Bone marrow (tissue), 2 donors: ENCODE measurements around the gene ABCC1.

ENCODE experiments used
- DNase-seq, 2 donors: peaks; one replicate each; lab custom pipeline; 2025; lab: John Stamatoyannopoulos, UW

The ABCC1 gene

DNA sequence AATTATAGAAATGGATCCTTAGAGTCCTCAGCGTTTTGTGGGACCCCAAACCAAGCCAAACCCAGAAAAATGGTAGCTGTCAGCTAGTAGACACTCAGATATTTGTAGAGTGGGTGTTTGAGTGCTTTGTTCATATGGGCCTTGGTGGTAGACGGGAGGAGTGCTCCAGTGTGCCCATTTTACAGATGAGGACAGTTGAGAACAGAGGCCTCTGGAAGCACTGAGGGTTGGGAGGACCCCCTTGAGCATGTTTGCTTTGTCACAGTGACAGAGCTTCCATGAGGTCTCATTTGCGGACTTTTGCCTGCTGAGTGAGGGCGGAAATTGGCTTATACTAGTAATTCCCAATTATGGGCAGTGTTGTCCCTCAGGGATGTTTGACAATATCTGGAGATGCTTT, 162.2 kb downstream of the ABCC1 start:
- DNase-seq: no peak

GRCh38 chr16:16112450-16113053, 163.1 kb downstream of the ABCC1 start:
- DNase-seq: no peak

GRCh38 chr16:16113076-16113475, 163.7 kb downstream of the ABCC1 start:
- no peak for DNase-seq

DNA sequence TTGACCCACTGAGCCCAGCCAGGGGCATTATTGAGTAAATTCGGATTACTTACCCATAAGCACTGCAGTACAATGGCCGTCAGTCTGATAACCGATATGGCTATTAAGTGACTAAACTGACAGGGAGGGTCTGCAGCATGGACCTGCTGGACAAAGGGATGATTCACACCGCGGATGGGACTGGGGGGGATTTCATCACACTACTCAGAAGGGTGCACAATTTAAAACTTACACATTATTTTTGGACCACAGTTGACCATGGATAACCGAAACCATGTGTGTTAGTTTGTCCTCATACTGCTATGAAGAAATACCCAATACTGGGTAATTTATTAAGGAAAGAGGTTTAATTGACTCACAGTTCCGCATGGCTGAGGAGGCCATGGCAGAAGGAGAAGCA, 167.4 kb downstream of the ABCC1 start:
- DNase-seq: no peak

GRCh38 chr16:16118337-16118736, 168.9 kb downstream of the ABCC1 start:
- DNase-seq: no peak

GRCh38 chr16:16120044-16120381, 170.6 kb downstream of the ABCC1 start:
- DNase-seq: no peak

DNA sequence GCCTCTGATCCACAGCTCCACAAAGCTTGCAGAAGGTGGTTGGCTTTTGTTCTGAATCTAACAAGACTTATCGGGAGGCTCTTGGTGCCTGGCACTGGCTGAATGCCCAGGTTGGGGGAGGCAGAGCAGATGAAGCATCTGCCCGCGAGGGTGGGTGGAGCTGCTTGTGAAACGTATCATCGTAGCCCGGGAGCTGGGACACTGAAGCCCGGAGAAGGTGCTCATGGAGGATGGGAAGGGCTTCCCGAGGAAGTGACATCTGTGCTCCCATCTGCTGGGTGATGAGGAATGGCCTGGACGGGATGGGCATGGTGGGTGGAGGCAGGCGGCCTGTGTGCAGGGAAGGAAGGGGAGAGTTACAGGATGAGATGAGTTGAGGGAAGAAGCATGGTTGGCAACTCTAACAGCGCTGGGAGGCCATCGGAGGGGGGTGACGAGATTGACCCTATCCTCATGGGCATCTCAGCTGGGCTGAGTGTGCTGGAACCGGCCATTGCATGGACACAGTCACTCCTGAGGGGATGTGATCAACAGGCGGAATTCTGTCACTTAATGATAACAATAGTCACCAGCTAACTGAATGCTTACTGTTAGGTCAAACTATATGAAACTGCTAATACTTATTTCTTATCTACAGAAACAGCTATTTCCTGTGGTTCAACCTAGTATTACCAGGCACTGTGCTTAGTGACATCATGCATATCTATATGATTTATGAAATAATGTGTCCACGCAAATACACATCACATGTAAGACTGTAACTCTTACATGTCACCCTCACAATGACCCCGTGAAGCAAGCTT, 171.2 kb downstream of the ABCC1 start:
- DNase-seq: peak in 1 of 2 donors; percentile 51

GRCh38 chr16:16121185-16121727, 171.8 kb downstream of the ABCC1 start:
- no peak for DNase-seq

GRCh38 chr16:16122264-16122663, 172.8 kb downstream of the ABCC1 start:
- DNase-seq: no peak

DNA sequence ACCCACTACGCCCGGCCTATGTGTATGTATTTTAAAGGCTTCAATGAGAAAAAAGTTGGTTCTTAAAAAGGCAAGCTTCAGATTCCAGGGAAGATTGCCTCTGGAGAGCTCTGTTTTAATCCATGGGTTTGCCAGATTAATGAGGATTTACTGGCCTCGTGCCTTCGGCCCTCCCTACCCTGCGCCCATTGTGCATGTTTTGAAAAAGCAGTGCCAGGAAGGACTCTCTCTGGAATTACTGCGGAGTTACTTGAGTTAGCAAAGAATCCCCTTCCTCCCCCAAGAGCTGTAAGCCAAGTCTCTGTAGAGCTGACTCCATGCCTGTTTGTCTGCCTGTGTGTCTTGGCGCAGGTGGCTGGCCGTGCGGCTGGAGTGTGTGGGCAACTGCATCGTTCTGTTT, 175.0 kb downstream of the ABCC1 start:
- no peak for DNase-seq

DNA sequence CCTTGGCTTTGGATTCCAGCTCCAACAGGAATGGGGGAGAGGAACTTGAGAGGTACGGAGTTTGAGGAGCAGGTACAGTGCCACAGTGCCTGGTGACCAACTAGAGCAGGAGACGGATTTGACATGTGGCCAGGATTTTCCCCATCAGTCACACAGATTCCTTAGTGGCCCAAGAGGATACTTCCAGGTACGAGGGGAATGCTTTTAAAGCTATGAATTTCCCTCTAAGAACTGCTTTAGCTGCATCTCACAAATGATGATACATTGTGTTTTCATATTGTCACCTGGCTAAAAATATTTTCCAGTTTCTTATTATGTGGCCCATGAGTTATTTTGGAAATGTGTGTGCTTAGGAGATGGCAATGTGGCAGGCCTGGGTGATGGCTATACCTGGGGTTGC, 175.6 kb downstream of the ABCC1 start:
- DNase-seq: no peak

- no peak for DNase-seq
Measured at GRCh38 chr16:16126896-16127295, 177.5 kb downstream of the ABCC1 start.

DNA sequence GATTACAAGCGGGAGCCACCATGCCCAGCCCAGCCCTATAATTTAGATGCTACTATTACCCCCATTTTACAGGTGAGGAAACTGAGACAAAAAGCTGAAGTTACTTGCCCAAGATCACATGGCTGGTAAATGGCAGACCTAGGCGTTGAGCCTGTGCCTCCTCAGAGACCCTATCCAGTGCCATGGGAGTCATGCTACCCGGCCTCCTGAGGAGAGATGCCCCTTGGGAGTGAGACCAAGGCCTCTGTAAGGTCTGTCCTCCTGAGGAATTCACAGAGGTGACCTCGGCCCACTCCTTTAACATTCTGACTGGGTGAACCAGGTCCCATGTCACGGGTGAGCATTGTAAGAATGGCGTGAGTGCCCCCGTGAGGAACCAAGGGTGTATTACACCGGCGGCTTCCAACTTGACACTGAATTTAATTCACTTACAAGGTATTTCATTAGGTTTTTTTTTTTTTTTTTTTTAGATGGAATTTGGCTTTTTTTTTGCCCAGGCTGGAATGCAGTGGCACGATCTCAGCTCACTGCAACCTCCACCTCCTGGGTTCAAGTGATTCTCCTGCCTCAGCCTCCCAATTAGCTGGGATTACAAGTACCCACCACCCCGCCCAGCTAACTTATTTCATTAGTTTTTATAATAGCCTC, 178.2 kb downstream of the ABCC1 start:
- DNase-seq: peak; percentile 15 to 48

DNA sequence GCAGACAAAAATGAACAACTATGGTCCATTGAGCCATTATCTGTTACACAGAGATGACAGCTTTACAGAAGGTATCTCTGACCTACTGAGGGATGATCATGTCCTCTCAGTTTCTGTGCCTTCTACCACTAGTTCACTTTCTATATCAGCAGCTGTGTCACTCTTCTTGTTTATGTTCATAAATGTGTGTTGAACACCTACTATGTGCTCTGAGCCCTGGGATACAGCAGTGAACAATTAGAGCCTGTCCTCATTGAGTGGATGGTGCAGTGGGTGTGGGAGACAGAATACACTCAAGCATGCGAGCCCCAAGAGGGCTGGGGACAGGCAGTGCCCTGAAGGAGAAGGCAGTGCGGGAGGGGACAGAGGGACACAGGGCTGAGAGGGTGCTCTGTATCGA, 181.8 kb downstream of the ABCC1 start:
- DNase-seq: no peak

- no peak for DNase-seq
Measured at GRCh38 chr16:16131659-16132058, 182.2 kb downstream of the ABCC1 start.

DNA sequence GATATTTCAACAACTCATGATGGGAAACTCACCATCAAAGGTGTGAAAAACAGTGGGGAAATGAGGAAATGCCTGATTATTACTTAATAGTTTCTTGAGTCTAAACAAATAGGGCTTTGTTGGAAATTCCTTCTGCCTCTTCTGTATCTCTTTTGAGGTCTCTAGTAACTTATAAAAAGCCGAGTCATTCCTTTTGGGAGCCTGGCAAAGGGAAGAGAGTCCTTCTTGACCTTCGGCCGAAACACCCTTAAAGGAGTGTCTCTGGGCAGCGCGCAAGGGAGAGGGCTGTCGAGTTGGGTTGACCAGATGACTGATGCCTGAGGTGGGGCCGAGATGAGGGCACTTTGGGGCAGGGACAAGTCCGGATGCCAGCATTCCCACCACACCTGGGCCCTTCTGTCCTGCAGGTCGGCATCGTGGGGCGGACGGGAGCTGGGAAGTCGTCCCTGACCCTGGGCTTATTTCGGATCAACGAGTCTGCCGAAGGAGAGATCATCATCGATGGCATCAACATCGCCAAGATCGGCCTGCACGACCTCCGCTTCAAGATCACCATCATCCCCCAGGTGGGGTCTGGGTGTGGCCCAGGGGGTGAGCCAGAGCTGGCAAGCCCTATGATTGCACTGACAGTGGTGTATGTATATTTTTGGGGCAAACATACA, 184.7 kb downstream of the ABCC1 start:
- no peak for DNase-seq

GRCh38 chr16:16136588-16136987, 187.2 kb downstream of the ABCC1 start:
- DNase-seq: no peak

DNA sequence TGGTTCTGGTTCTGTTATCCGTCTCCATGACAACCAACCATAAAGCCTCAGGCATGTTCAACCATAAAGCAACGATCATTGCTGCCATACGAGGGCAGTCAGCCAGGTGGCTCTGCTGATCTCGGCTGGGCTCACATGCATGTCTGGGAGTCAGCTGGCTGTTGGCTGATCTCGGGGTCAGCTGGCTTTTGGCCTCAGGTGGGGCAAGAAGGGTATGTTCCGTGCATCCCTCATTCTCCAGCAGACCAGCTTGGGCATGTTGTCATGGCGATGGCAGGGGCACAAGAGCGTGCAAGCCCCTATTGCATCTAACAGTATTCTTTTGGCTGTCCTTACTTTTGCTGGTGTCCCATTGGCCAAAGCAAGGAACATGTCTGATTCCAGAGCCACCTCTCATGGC, 187.7 kb downstream of the ABCC1 start:
- DNase-seq: no peak

- DNase-seq: no peak
Measured at GRCh38 chr16:16138034-16138635, 188.7 kb downstream of the ABCC1 start.

DNA sequence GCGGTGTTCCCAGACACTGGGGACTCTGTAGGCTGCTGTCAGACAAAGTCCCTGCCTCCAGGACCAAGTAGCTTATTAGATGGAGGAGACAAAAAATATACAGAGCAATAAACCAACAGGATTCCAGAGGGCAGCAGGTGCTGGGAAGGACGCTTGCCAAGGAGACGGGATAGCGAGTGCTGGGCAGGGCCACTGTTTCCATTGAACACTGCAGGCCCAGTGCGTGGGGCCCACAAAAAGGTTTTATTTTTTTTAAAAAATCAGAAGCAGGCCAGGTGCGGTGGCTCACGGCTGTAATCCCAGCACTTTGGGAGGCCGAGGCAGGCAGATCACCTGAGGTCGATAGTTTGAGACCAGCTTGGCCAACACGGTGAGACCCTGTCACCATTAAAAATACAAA, 189.6 kb downstream of the ABCC1 start:
- DNase-seq: no peak

GRCh38 chr16:16139806-16140205, 190.4 kb downstream of the ABCC1 start:
- no peak for DNase-seq

- DNase-seq: no peak
Measured at GRCh38 chr16:16140537-16140936, 191.1 kb downstream of the ABCC1 start.
